Renal cortical epithelial cell (primary cell): ENCODE data around the gene RFX7. TPM values are rescaled to one million over a fixed set of nuclear protein-coding genes. Genes with fewer than 3 reads are reported as not detected.
A peak's percentile ranks its signal among the peaks of the same experiment; 100 is the strongest.

ENCODE experiments used
- DNase-seq: peaks from one replicate; pipeline ENCODE4 v3.0.0-alpha.2; 2011; ENCODE audit warnings: low read depth
- total RNA-seq: library from RNA; depleted of rRNA; stranded (reverse); fragments of >200 nt; gene quantifications from 2 replicates; pipeline ENCODE4 v1.2.3, GENCODE V29; 2014

Gene RFX7
- total RNA-seq, 1 donor from 2014 or later: 17.4 TPM

GRCh38 chr15:56244038-56244810, 545 bp upstream of the RFX7 start:
- DNase-seq: peak; percentile 65

- DNase-seq: no peak
Measured at GRCh38 chr15:56242576-56243162, 1.0 kb downstream of the RFX7 start.

GRCh38 chr15:56241374-56242105, 2.1 kb downstream of the RFX7 start:
- DNase-seq: no peak

GRCh38 chr15:56240390-56240789, 3.3 kb downstream of the RFX7 start:
- DNase-seq: no peak

GRCh38 chr15:56236197-56236596, 7.5 kb downstream of the RFX7 start:
- no peak for DNase-seq

DNA sequence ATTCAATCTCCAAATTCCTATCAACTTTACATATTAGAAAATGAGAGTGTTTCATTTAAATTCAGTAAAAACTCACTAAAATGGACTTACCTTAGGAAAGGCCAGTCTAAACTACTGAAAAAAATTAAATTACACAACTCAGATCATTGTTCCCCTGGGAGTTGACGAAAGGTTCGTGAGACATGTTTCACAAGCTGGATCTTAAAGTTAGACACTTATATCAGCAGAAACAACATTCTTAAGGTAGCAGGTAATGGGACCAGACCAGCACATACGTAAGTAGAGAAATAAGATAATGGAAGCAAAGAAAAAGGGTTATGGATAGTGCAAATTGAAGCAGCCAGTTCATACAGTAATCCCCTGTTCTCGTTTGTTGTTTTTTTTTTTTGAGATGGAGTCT, 8.9 kb downstream of the RFX7 start:
- DNase-seq: no peak

GRCh38 chr15:56233549-56233948, 10.1 kb downstream of the RFX7 start:
- no peak for DNase-seq

- DNase-seq: no peak
Measured at GRCh38 chr15:56232058-56232457, 11.6 kb downstream of the RFX7 start.

- DNase-seq: no peak
Measured at GRCh38 chr15:56228854-56229253, 14.8 kb downstream of the RFX7 start.

- no peak for DNase-seq
Measured at GRCh38 chr15:56228352-56228751, 15.3 kb downstream of the RFX7 start.

DNA sequence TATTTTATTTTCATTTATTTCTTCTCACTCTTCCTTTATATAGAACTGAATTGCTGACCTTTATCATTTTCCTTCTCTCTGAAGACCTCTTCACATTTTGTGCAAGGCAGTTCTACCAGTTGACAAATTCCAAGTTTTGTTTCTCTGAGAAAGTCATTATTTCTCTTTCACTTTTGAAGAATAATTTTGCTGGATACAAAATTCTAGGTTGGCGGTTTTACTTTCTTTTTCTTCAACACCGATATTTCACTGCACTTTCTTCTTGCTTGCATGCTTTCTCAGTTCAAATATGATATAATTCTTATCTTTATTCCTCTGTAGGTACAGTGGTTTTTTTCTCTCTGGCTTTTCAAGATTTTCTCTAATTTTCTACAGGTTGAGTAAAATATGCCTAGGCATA, 15.9 kb downstream of the RFX7 start:
- DNase-seq: no peak

DNA sequence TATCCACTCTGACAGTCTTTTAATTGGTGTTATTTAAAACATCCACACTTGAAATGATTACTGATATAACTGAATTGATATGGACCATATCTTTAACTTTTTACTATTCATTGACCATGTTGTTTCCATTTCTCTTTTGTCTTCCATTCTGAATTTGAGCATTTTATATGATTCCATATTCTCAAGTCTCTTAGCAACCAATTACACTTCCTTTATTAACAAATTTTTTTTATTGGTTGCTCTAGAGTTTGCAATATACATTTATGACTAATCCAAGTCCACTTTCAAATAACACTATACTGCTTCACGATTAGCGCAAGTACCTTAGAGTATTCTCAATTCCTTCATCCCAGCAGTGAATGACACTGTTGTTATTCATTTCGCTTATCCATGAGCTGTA, 16.4 kb downstream of the RFX7 start:
- DNase-seq: no peak

- no peak for DNase-seq
Measured at GRCh38 chr15:56225520-56225919, 18.2 kb downstream of the RFX7 start.

DNA sequence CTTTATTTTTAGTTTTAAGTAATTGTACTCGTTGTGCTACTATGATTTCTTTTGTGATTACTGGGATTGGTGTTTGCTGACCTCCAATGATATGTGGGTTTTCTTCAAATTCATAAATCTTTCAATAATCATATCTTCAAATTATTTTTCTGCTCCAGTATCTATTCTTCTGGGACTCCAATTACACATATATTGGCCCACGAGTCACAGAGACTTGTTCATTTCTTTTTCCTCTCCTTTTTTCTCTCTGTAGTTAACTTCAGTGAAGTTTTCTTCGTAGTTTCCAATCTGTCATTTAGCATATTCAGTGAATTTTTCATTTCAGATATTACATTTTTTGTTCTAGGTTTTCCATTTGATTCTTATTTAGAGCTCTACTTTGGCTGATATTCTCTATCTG, 21.4 kb downstream of the RFX7 start:
- DNase-seq: no peak

DNA sequence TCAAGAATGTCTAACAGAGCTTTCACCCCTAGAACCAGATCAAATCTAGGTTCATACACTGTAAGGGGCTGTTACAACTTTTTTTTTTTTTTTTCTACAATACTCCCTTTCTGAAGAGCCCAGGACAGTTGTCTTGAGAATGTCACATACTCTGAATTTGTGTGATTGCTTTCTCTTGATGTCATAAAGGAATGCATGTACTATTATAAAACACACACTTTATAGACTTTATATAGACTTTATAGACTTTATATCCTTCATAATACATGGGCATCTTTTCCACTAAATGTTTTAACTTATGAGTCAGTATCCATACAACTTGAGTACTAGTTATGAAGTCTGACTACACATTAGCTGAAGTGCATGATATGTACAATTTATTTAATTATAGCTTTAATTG, 26.3 kb downstream of the RFX7 start:
- DNase-seq: no peak

GRCh38 chr15:56215769-56216168, 27.9 kb downstream of the RFX7 start:
- peak; percentile 50 for DNase-seq

GRCh38 chr15:56211960-56212550, 31.6 kb downstream of the RFX7 start:
- no peak for DNase-seq

- DNase-seq: no peak
Measured at GRCh38 chr15:56211064-56211463, 32.6 kb downstream of the RFX7 start.

DNA sequence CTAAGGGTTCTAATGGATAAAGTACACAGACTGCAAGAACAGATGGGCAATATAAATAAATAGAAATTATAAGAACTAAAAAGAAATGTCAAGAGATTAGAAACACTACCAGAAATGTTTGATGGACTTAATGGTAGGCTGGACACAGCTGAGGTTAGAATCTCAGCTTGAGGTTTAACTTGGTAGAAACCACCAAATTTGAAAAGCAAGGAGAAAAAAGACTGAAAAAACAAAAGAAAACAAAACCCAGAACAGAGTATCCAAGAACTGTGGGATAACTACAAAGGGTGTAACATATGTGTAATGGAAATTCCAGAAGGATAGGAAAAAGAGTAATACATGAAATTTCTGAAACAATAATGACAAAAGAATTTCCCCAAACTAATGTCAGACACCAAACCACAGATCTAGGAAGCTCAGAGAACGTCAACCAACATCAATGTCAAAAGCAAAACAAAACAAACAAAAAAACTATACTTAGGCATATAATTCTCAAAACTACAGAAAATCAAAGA, 35.0 kb downstream of the RFX7 start:
- peak; percentile 34 for DNase-seq

GRCh38 chr15:56208185-56208584, 35.5 kb downstream of the RFX7 start:
- DNase-seq: no peak

GRCh38 chr15:56207711-56208110, 36.0 kb downstream of the RFX7 start:
- peak; percentile 65 for DNase-seq

DNA sequence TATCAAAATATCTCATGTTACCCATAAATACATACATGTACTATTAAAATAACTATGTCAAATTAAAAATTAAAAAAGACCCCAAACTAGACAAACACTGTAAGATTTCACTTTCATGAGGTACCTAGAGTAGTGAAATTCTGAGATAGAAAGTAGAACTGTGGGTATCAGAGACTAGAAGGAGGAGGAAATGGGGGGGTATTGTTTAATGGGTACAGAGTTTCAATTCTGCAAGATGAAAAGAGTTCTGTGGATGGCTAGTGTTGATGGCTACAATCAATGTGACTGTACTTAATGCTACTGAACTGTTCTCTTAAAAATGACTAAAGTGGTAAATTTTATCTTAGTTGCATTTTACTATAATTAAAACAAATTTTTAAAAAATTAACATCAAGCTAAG, 36.6 kb downstream of the RFX7 start:
- DNase-seq: no peak
